Measurements from ENCODE around the gene XXYLT1.

The XXYLT1 gene

GRCh38 chr3:195032106-195032759, 238.7 kb downstream of the XXYLT1 start:
- TF ChIP-seq, protein P1, sequence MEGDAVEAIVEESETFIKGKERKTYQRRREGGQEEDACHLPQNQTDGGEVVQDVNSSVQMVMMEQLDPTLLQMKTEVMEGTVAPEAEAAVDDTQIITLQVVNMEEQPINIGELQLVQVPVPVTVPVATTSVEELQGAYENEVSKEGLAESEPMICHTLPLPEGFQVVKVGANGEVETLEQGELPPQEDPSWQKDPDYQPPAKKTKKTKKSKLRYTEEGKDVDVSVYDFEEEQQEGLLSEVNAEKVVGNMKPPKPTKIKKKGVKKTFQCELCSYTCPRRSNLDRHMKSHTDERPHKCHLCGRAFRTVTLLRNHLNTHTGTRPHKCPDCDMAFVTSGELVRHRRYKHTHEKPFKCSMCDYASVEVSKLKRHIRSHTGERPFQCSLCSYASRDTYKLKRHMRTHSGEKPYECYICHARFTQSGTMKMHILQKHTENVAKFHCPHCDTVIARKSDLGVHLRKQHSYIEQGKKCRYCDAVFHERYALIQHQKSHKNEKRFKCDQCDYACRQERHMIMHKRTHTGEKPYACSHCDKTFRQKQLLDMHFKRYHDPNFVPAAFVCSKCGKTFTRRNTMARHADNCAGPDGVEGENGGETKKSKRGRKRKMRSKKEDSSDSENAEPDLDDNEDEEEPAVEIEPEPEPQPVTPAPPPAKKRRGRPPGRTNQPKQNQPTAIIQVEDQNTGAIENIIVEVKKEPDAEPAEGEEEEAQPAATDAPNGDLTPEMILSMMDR (IDR thresholded peaks at IDR 0.05; ENCODE audit: low read depth, low read length) = no peak
- no peak for DNase-seq (ENCODE audit: low read depth in 2 of 2)
- H3K4me3 ChIP-seq (replicated peaks in 1 of 2; ENCODE audit: low read depth in 2 of 2, low read length in 2 of 2) = no peak overlapping the region

DNA sequence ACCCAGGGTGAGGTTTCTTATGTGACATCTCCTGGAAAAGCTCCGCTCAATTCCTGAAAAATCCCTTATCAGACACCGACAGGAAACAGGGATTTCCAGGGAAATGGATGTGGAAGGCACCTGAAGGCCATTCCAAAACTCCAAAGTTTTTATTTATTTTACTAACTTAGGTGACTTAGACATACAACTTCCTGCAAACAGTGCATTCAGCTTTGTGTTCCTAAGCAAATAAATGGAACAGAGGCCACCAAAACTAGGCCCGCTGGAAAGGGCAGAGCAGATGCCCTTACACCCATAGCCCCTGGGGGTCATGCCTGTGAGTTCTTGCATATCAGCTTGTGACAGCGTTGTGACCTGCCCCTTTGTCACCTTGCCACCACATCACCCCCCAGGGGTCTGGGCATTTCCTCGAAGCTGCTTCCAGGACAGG, 239.4 kb downstream of the XXYLT1 start:
- no peak for DNase-seq (ENCODE audit: low read depth in 2 of 2)
- H3K4me3 ChIP-seq (replicated peaks in 1 of 2; ENCODE audit: low read depth in 2 of 2, low read length in 2 of 2) = no peak overlapping the region
- TF ChIP-seq, protein P1 (IDR thresholded peaks at IDR 0.05; ENCODE audit: low read depth, low read length) = no peak

- TF ChIP-seq, protein P1 (IDR thresholded peaks at IDR 0.05; ENCODE audit: low read depth, low read length) = no peak
- H3K4me3 ChIP-seq (replicated peaks in 1 of 2; ENCODE audit: low read depth in 2 of 2, low read length in 2 of 2) = no peak overlapping the region
- DNase-seq (ENCODE audit: low read depth in 2 of 2) = peak in 1 of 2 donors; percentile 43
These were observed 240.1 kb downstream of the XXYLT1 start for GRCh38 chr3:195030791-195031321.

DNA sequence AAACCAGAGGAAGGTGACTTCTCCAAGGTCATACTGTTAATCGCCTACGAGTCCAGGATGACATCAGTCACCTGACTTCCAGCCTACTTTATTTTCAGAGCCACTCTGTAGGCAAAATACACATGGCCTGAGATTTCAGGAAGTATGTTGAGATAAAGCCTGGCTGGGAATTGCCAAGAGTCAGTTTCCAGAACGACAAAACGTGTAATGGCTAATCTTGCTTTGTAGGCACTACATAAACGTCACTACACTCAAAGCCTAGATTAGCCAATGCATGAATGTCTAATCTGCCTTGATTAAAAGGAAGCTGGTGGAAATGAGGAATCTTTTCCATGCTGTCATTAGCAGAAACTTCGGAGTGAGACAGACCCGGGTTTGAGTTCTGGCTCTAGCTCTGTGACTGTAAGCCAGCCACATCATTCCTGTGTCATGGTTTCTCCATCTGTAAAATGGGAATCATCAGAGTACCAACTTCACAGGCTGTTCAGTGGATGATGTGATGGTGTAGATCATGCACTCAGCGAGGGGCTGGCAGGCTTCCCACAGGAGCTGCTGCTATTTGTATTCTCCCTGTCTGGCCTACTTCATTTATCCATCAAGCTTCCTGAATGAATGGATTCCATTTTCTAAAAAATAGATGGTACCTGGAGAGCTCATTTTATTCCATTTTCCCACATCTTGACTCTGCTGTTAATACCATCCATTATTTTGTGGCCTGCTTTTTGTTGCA, 241.9 kb downstream of the XXYLT1 start:
- H3K4me3 ChIP-seq (replicated peaks in 1 of 2; ENCODE audit: low read depth in 2 of 2, low read length in 2 of 2) = no peak overlapping the region
- TF ChIP-seq, protein P1 (IDR thresholded peaks at IDR 0.05; ENCODE audit: low read depth, low read length) = no peak
- peak in 1 of 2 donors; percentile 80 for DNase-seq (ENCODE audit: low read depth in 2 of 2)

- no peak overlapping the region for H3K4me3 ChIP-seq (replicated peaks in 1 of 2; ENCODE audit: low read depth in 2 of 2, low read length in 2 of 2)
- TF ChIP-seq, protein P1 (IDR thresholded peaks at IDR 0.05; ENCODE audit: low read depth, low read length) = no peak
- no peak for DNase-seq (ENCODE audit: low read depth in 2 of 2)
These were observed 245.1 kb downstream of the XXYLT1 start for GRCh38 chr3:195025884-195026200.

DNA sequence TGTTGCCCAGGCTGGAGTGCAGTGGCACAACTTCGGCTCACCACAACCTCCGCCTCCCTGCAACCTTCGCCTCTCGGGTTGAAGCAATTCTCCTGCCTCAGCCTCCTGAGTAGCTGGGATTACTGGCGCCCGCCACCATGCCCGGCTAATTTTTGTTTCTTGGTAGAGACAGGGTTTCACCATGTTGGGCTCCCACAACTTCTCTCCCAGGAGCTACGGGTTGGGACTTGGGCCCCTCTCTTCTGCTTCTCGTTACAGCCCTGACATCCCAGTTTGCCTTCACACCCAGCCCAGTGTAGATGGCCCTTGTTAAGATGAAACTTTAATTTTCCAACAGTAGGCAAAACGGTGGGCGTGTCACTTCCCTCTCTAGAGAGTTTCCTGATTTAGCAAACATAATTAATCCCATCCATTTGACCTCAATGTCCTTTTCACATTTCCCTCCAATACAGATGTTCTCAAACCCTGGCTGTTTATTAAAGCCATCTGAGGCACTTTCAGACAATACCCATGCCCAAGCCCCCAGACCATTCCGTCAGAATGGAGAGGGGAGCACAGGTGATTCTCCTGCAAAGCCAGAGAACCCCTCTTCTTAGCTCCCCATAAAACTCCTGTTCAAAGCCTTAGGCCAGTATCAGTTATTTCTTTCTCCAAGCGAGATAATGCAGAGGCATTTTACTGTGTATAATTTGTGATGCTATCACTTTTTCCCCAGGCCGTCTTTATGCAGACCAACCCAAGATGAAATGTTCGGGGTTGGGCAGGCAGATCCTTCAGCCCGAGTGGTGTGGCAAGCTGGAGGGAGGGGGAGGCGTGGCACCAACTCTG, 245.7 kb downstream of the XXYLT1 start:
- no peak for DNase-seq (ENCODE audit: low read depth in 2 of 2)
- TF ChIP-seq, protein P1 (IDR thresholded peaks at IDR 0.05; ENCODE audit: low read depth, low read length) = no peak
- H3K4me3 ChIP-seq (replicated peaks in 1 of 2; ENCODE audit: low read depth in 2 of 2, low read length in 2 of 2) = no peak overlapping the region

All from cardiac fibroblast (primary cell).